GM13976 (cell line): ENCODE data around the gene HYAL3.

Experiments used
- DNase-seq: peaks from one replicate; pipeline ENCODE4 v3.0.0; 2012; ENCODE audit warnings: low spot score
- CTCF ChIP-seq: IDR thresholded peaks from 2 replicates; pipeline ENCODE4 v1.5.1; 2012; ENCODE audit warnings: borderline replicate concordance, mild to moderate bottlenecking; ENCODE audit not compliant: insufficient read depth; ENCODE audit errors: extremely low read depth, missing control alignments, control extremely low read depth
- in situ Hi-C: fragments of 300-500 bp; cut with MboI; formaldehyde crosslinking; loops from one replicate; pipeline ENCODE4 v1.12.0; 2022; ENCODE audit warnings: low sequenced_read_pairs, mixed read lengths, inconsistent platforms; ENCODE audit not compliant: unreplicated experiment

HYAL3 gene

GRCh38 chr3:50298836-50299637, at the start of gene HYAL3, which contains the start of gene NAA80:
Gene HYAL3 (minus strand): TSS chr3:50299405. CDS start chr3:50295602, 3,803 bp downstream.
Gene NAA80 (minus strand): TSS chr3:50299405. CDS start chr3:50297463, 1,942 bp downstream.
- peak; percentile 99 for DNase-seq
- peak; percentile 36 for TF ChIP-seq CTCF
- in situ Hi-C loops = no loop called here

GRCh38 chr3:50347187-50347813, 48.1 kb upstream of the HYAL3 start:
- peak; percentile 73 for DNase-seq
- peak; percentile 51 for TF ChIP-seq CTCF
- in situ Hi-C loops = no loop called here

- no peak for TF ChIP-seq CTCF
- in situ Hi-C loops = no loop called here
- DNase-seq = peak; percentile 89
Observed at GRCh38 chr3:50345586-50346234, 46.5 kb upstream of the HYAL3 start, which contains the start of gene ZMYND10. Gene ZMYND10 (minus strand): TSS chr3:50345732. CDS start chr3:50345579, 153 bp downstream.

- no peak for TF ChIP-seq CTCF
- DNase-seq = no peak
- in situ Hi-C loops = no loop called here
Observed at GRCh38 chr3:50345008-50345407, 45.8 kb upstream of the HYAL3 start.

- no peak for DNase-seq
- in situ Hi-C loops = no loop called here
- no peak for TF ChIP-seq CTCF
Observed at GRCh38 chr3:50342813-50343633, 43.8 kb upstream of the HYAL3 start.
